Thyroid gland (tissue), 4 donors: ENCODE results near the gene BCL7B.

Experiments used
- CTCF ChIP-seq, 6 experiments: fragments of 200-600 bp in 3 of 6; fragments of 450-650 bp in 3 of 6; sonication (generic) in 3 of 6; IDR thresholded peaks; one replicate each; pipeline ENCODE4 v1.5.1; 2016 to 2019; ENCODE audit warnings: antibody characterized with exemption in 6 of 6, mild to moderate bottlenecking in 2 of 6, inconsistent platforms in 1 of 6, moderate library complexity in 1 of 6
- POLR2A ChIP-seq, 2 donors: fragments of 450-650 bp; IDR thresholded peaks; one replicate each; pipeline ENCODE4 v1.6.1; 2017; ENCODE audit warnings: antibody characterized with exemption in 2 of 2, mild to moderate bottlenecking in 2 of 2, moderate library complexity in 1 of 2

GRCh38 chr7:73526896-73527821 is 30.3 kb downstream of the BCL7B start:
- TF ChIP-seq CTCF (IDR thresholded peaks at IDR 0.05) (no peak), POLR2A (IDR thresholded peaks at IDR 0.05) (no peak)
